Measurements from ENCODE around the gene OR10H5. TPM values are rescaled to one million over a fixed set of nuclear protein-coding genes. Genes with fewer than 3 reads are reported as not detected.

OR10H5 gene
- polyA plus RNA-seq, 2 of the 4 experiments (the other 2 are of a cell fraction): not detected

GRCh38 chr19:15841875-15842569 lies 54.6 kb downstream of the OR10H5 start:
- ChIA-PET POLR2A (no interaction called here), CTCF (no interaction called here)
- TF ChIP-seq RFX5 (IDR thresholded peaks at IDR 0.05): no peak
- TF ChIP-seq CHD4 (IDR thresholded peaks at IDR 0.05; ENCODE audit: borderline replicate concordance): no peak
- TF ChIP-seq JUNB (IDR thresholded peaks at IDR 0.05): no peak
- no peak for TF ChIP-seq ZSCAN20 (CRISPR knock-in tag; IDR thresholded peaks at IDR 0.05)
- no peak for TF ChIP-seq TFCP2L1 (CRISPR knock-in tag; IDR thresholded peaks at IDR 0.05)
- no peak for TF ChIP-seq POLR2AphosphoS2 (conservative IDR thresholded peaks at IDR 0.05; ENCODE audit: low read length)
- 42% methylated on average over 10 of the region's 11 CpGs for WGBS (ENCODE audit: missing lambda C conversion rate)
- no peak overlapping the region for H3K4me2 ChIP-seq
- DNase-seq (ENCODE audit: low read depth in 1 of 2, low spot score in 1 of 2): peak in 1 of 2 experiments; percentile 13
- H3K4me3 ChIP-seq: no peak overlapping the region
- no peak overlapping the region for H3K27ac ChIP-seq
- ATAC-seq: no peak
- FAIRE-seq: no peak
- 0 out of 3 replicates have a peak, but pooled peaks cover 2% of the 10 kb centered on the region for H3K4me1 ChIP-seq
- H3K9me3 ChIP-seq: no peaks in the 10 kb centered on the region

GRCh38 chr19:15843203-15843893 lies 55.9 kb downstream of the OR10H5 start:
- ATAC-seq (no peak), FAIRE-seq (no peak), DNase-seq (ENCODE audit: low read depth in 1 of 2, low spot score in 1 of 2) (no peak)
- H3K4me2 ChIP-seq: no peak overlapping the region
- no peaks in the 10 kb centered on the region for H3K4me1 ChIP-seq
- H3K9me3 ChIP-seq: no peaks in the 10 kb centered on the region
- TF ChIP-seq MAZ (IDR thresholded peaks at IDR 0.05; ENCODE audit: borderline replicate concordance, low read depth, low read length): no peak
- TF ChIP-seq ELK1 (IDR thresholded peaks at IDR 0.05; ENCODE audit: low read depth, low read length): no peak
- TF ChIP-seq USF2 (IDR thresholded peaks at IDR 0.05): no peak
- no peak for TF ChIP-seq EHF (CRISPR knock-in tag; IDR thresholded peaks at IDR 0.05)
- no peak for TF ChIP-seq SMC3 (IDR thresholded peaks at IDR 0.05)
- TF ChIP-seq EP300 (IDR thresholded peaks at IDR 0.05): no peak
- no peak for TF ChIP-seq ZNF302 (CRISPR knock-in tag; IDR thresholded peaks at IDR 0.05)
- no peak for TF ChIP-seq EHMT2 (IDR thresholded peaks at IDR 0.05; ENCODE audit: low read depth)
- no peak for TF ChIP-seq PBX3 (IDR thresholded peaks at IDR 0.05)
- TF ChIP-seq ZFP36 (IDR thresholded peaks at IDR 0.05; ENCODE audit: borderline replicate concordance, partially characterized antibody): no peak
- no peak for TF ChIP-seq CBX2 (IDR thresholded peaks at IDR 0.05; ENCODE audit: borderline replicate concordance, low read depth)
- TF ChIP-seq FOSL2 (IDR thresholded peaks at IDR 0.05): no peak
- TF ChIP-seq FOSL2 (CRISPR knock-in tag; IDR thresholded peaks at IDR 0.05): no peak
- TF ChIP-seq ZC3H11A (IDR thresholded peaks at IDR 0.05): no peak
- TF ChIP-seq HEYL (CRISPR knock-in tag; IDR thresholded peaks at IDR 0.05): no peak
- TF ChIP-seq HOXB5 (CRISPR knock-in tag; IDR thresholded peaks at IDR 0.05): no peak
- no peak for TF ChIP-seq ATOH8 (CRISPR knock-in tag; IDR thresholded peaks at IDR 0.05; ENCODE audit: low read depth)
- no peak for TF ChIP-seq E2F6 (IDR thresholded peaks at IDR 0.05; ENCODE audit: borderline replicate concordance, low read depth)
- TF ChIP-seq PHF8 (IDR thresholded peaks at IDR 0.05; ENCODE audit: borderline replicate concordance, low read depth): no peak
- no peak for TF ChIP-seq RAD21 (conservative IDR thresholded peaks at IDR 0.05 in 1 of 2, IDR thresholded peaks at IDR 0.05 in 1 of 2)
- TF ChIP-seq POLR2A (IDR thresholded peaks at IDR 0.05; ENCODE audit: low read length): no peak
- H3K27ac ChIP-seq: no peak overlapping the region
- no peak overlapping the region for H3K4me3 ChIP-seq
- CTCF ChIA-PET: no interaction called here
- POLR2A ChIA-PET: interaction anchor here (0.6 kb wide), 1 partner anchor 21 kb away, joined by 4 read pairs; no protein-coding TSS in a partner anchor
- 26% methylated on average over 5 of the region's 5 CpGs for WGBS (ENCODE audit: missing lambda C conversion rate)
